Raji (cell line): ENCODE data around the gene FCSK.

Source experiments
- POLR2A ChIP-seq: IDR thresholded peaks from 2 replicates; pipeline ENCODE4 v1.6.1; 2011; ENCODE audit warnings: low read depth, low read length, control low read depth; ENCODE audit not compliant: insufficient read depth

Gene FCSK

GRCh38 chr16:70467608-70468007 is 13.2 kb downstream of the FCSK start:
- TF ChIP-seq POLR2A: no peak

- TF ChIP-seq POLR2A: no peak
Observed at GRCh38 chr16:70468776-70469525, 14.6 kb downstream of the FCSK start.

GRCh38 chr16:70470141-70470926 is 15.9 kb downstream of the FCSK start:
- TF ChIP-seq POLR2A: no peak

GRCh38 chr16:70470927-70471341 is 16.5 kb downstream of the FCSK start:
- no peak for TF ChIP-seq POLR2A

- no peak for TF ChIP-seq POLR2A
Observed at GRCh38 chr16:70472786-70473433, 18.5 kb downstream of the FCSK start.

- no peak for TF ChIP-seq POLR2A
Observed at GRCh38 chr16:70473446-70474319, 19.3 kb downstream of the FCSK start.

GRCh38 chr16:70474320-70475053 is 20.1 kb downstream of the FCSK start:
- TF ChIP-seq POLR2A: no peak

- TF ChIP-seq POLR2A: no peak
Observed at GRCh38 chr16:70475054-70475871, 20.9 kb downstream of the FCSK start.

GRCh38 chr16:70476272-70477020 is 22.1 kb downstream of the FCSK start:
- no peak for TF ChIP-seq POLR2A

- TF ChIP-seq POLR2A: no peak
Observed at GRCh38 chr16:70478169-70478568, 23.8 kb downstream of the FCSK start.

GRCh38 chr16:70478912-70479341 is 24.5 kb downstream of the FCSK start:
- no peak for TF ChIP-seq POLR2A
